ENCODE measurements around the gene BCORL1.

BCORL1 gene

GRCh38 chrX:130051176-130051845 lies 68.9 kb downstream of the BCORL1 start:
- H3K9ac ChIP-seq (ENCODE audit: low read depth, low read length): no peak overlapping the region
- ATAC-seq (ENCODE audit: insufficient read depth, low read depth) (no peak), DNase-seq (no peak)
- H3K79me2 ChIP-seq (ENCODE audit: insufficient read depth, low read length): no peaks in the 10 kb centered on the region
- H2AFZ ChIP-seq (ENCODE audit: low read depth, low read length): no peak overlapping the region
- H3K27me3 ChIP-seq (ENCODE audit: insufficient read depth, low read length, poor library complexity): no peaks in the 10 kb centered on the region
- H3K4me1 ChIP-seq (ENCODE audit: insufficient read depth, low read length): no peaks in the 10 kb centered on the region
- no peaks in the 10 kb centered on the region for H4K20me1 ChIP-seq (ENCODE audit: insufficient read depth, low read length)
- TF ChIP-seq EZH2 (IDR thresholded peaks at IDR 0.05; ENCODE audit: borderline replicate concordance, low read depth, low read length, severe bottlenecking) (no peak), CTCF (IDR thresholded peaks at IDR 0.05; ENCODE audit: borderline replicate concordance, extremely low read depth, low read length, poor library complexity, severe bottlenecking) (no peak)
- H3K27ac ChIP-seq (ENCODE audit: low read length): no peak overlapping the region
- peaks cover 51% of the 10 kb centered on the region for H3K36me3 ChIP-seq (ENCODE audit: insufficient read depth, low read length)
- H3K4me3 ChIP-seq (ENCODE audit: low read depth in 1 of 2, low read length in 2 of 2): no peak overlapping the region
- no peaks in the 10 kb centered on the region for H3K9me3 ChIP-seq (ENCODE audit: insufficient read depth, low read length, severe bottlenecking)
- no peak overlapping the region for H3K4me2 ChIP-seq (ENCODE audit: insufficient read depth, low read length)

- no peak overlapping the region for H3K9ac ChIP-seq (ENCODE audit: low read depth, low read length)
- no peaks in the 10 kb centered on the region for H3K4me1 ChIP-seq (ENCODE audit: insufficient read depth, low read length)
- H3K79me2 ChIP-seq (ENCODE audit: insufficient read depth, low read length): no peaks in the 10 kb centered on the region
- peaks cover 38% of the 10 kb centered on the region for H3K36me3 ChIP-seq (ENCODE audit: insufficient read depth, low read length)
- no peak overlapping the region for H3K4me3 ChIP-seq (ENCODE audit: low read depth in 1 of 2, low read length in 2 of 2)
- no peaks in the 10 kb centered on the region for H3K9me3 ChIP-seq (ENCODE audit: insufficient read depth, low read length, severe bottlenecking)
- no peak overlapping the region for H3K27ac ChIP-seq (ENCODE audit: low read length)
- no peaks in the 10 kb centered on the region for H4K20me1 ChIP-seq (ENCODE audit: insufficient read depth, low read length)
- TF ChIP-seq CTCF (IDR thresholded peaks at IDR 0.05; ENCODE audit: borderline replicate concordance, extremely low read depth, low read length, poor library complexity, severe bottlenecking): no peak
- no peak for TF ChIP-seq EZH2 (IDR thresholded peaks at IDR 0.05; ENCODE audit: borderline replicate concordance, low read depth, low read length, severe bottlenecking)
- DNase-seq: no peak
- H2AFZ ChIP-seq (ENCODE audit: low read depth, low read length): no peak overlapping the region
- no peak overlapping the region for H3K4me2 ChIP-seq (ENCODE audit: insufficient read depth, low read length)
- ATAC-seq (ENCODE audit: insufficient read depth, low read depth): no peak
- H3K27me3 ChIP-seq (ENCODE audit: insufficient read depth, low read length, poor library complexity): no peaks in the 10 kb centered on the region
These were observed 70.8 kb downstream of the BCORL1 start for GRCh38 chrX:130053236-130053635.

GRCh38 chrX:130055103-130055502 lies 72.7 kb downstream of the BCORL1 start:
- H3K9me3 ChIP-seq (ENCODE audit: insufficient read depth, low read length, severe bottlenecking): no peaks in the 10 kb centered on the region
- no peak overlapping the region for H3K4me2 ChIP-seq (ENCODE audit: insufficient read depth, low read length)
- no peak overlapping the region for H3K9ac ChIP-seq (ENCODE audit: low read depth, low read length)
- H3K36me3 ChIP-seq (ENCODE audit: insufficient read depth, low read length): peaks cover 32% of the 10 kb centered on the region
- H3K4me3 ChIP-seq (ENCODE audit: low read depth in 1 of 2, low read length in 2 of 2): no peak overlapping the region
- no peak overlapping the region for H3K27ac ChIP-seq (ENCODE audit: low read length)
- peaks cover under 1% of the 10 kb centered on the region; the same call in 1 of the 2 replicates for H3K4me1 ChIP-seq (ENCODE audit: insufficient read depth, low read length)
- TF ChIP-seq CTCF (IDR thresholded peaks at IDR 0.05; ENCODE audit: borderline replicate concordance, extremely low read depth, low read length, poor library complexity, severe bottlenecking): no peak
- TF ChIP-seq EZH2 (IDR thresholded peaks at IDR 0.05; ENCODE audit: borderline replicate concordance, low read depth, low read length, severe bottlenecking): no peak
- no peaks in the 10 kb centered on the region for H4K20me1 ChIP-seq (ENCODE audit: insufficient read depth, low read length)
- no peaks in the 10 kb centered on the region for H3K27me3 ChIP-seq (ENCODE audit: insufficient read depth, low read length, poor library complexity)
- DNase-seq: no peak
- H2AFZ ChIP-seq (ENCODE audit: low read depth, low read length): no peak overlapping the region
- no peaks in the 10 kb centered on the region for H3K79me2 ChIP-seq (ENCODE audit: insufficient read depth, low read length)
- no peak for ATAC-seq (ENCODE audit: insufficient read depth, low read depth)
